HEK293 (cell line): ENCODE data around the gene GPR155.

Experiments used
- BCL11A ChIP-seq: fragments of 450-650 bp; formaldehyde crosslinking; IDR thresholded peaks from 2 replicates; pipeline ENCODE4 v1.5.1; 2016; ENCODE audit warnings: low read depth, missing biosample characterization, missing genetic modification characterization
- CTCF ChIP-seq: fragments of 450-650 bp; formaldehyde crosslinking; IDR thresholded peaks from 2 replicates; pipeline ENCODE4 v1.5.1; 2016; ENCODE audit warnings: missing biosample characterization, missing genetic modification characterization
- KLF8 ChIP-seq: fragments of 450-650 bp; formaldehyde crosslinking; IDR thresholded peaks from 2 replicates; pipeline ENCODE4 v1.5.1; 2016; ENCODE audit warnings: missing biosample characterization, missing genetic modification characterization
- RBAK ChIP-seq: fragments of 450-650 bp; formaldehyde crosslinking; IDR thresholded peaks from 2 replicates; pipeline ENCODE4 v1.5.1; 2016; ENCODE audit warnings: missing biosample characterization, missing genetic modification characterization
- ZBTB26 ChIP-seq: fragments of 450-650 bp; formaldehyde crosslinking; optimal IDR thresholded peaks from 2 replicates; pipeline ENCODE3; 2016; ENCODE audit warnings: missing biosample characterization, mild to moderate bottlenecking, missing genetic modification characterization
- ZNF274 ChIP-seq, 2 experiments: fragments of 200-500 bp in 1 of 2; fragments of 450-650 bp in 1 of 2; sonication (Bioruptor generic) in 1 of 2; formaldehyde crosslinking in 1 of 2; IDR thresholded peaks; 2 replicates each; pipeline versions ENCODE4 v1.5.1 to v1.6.1; 2014 to 2016; ENCODE audit warnings: borderline replicate concordance in 1 of 2, inconsistent platforms in 1 of 2, low read length in 1 of 2, missing biosample characterization in 1 of 2, missing genetic modification characterization in 1 of 2
- ZNF76 ChIP-seq: fragments of 450-650 bp; formaldehyde crosslinking; IDR thresholded peaks from 2 replicates; pipeline ENCODE4; 2016; ENCODE audit warnings: low read depth, missing biosample characterization, missing genetic modification characterization, borderline replicate concordance

- no peak for TF ChIP-seq CTCF (tag by site-specific recombination)
- no peak for TF ChIP-seq RBAK (tag by site-specific recombination)
- no peak for TF ChIP-seq ZBTB26 (tag by site-specific recombination)
- TF ChIP-seq ZNF274 (IDR thresholded peaks at IDR 0.05; ENCODE audit: low read length) = no peak
- no peak for TF ChIP-seq ZNF274 (tag by site-specific recombination; IDR thresholded peaks at IDR 0.05; ENCODE audit: borderline replicate concordance)
- no peak for TF ChIP-seq BCL11A (tag by site-specific recombination)
- TF ChIP-seq ZNF76 (tag by site-specific recombination) = no peak
- no peak for TF ChIP-seq KLF8 (tag by site-specific recombination)
Observed at GRCh38 chr2:174503161-174503809, 16.5 kb upstream of the GPR155 start.
